H9 (cell line): Measurements from ENCODE around the gene ARL17B. TPM values are rescaled to one million over a fixed set of nuclear protein-coding genes. Genes with fewer than 3 reads are reported as not detected.
A peak's percentile ranks its signal among the peaks of the same experiment; 100 is the strongest.
"Not testable (repeated sequence)": the region's sequence is repeated elsewhere in the genome, so short reads cannot be mapped to it uniquely, and the experiment has no call there.

ENCODE experiments used
- DNase-seq: peaks from one replicate; pipeline ENCODE4 v3.0.0-alpha.2; 2017
- H2AFZ ChIP-seq: one replicate; pipeline ENCODE4 v1.6.1; 2013; ENCODE audit warnings: mild to moderate bottlenecking, low read length, control low read depth, moderate library complexity
- H2AK5ac ChIP-seq: 2 replicates; pipeline ENCODE4 v1.6.1; 2013; ENCODE audit warnings: low read length, control low read depth, mixed read lengths; ENCODE audit not compliant: insufficient read length
- H2BK120ac ChIP-seq: one replicate; pipeline ENCODE4 v1.6.1; 2013; ENCODE audit warnings: low read depth, mild to moderate bottlenecking, low read length, control low read depth, inconsistent platforms; ENCODE audit not compliant: poor library complexity, severe bottlenecking
- H2BK12ac ChIP-seq: 2 replicates; pipeline ENCODE4 v1.6.1; 2013; ENCODE audit warnings: low read length, control low read depth, mixed read lengths, low read depth; ENCODE audit not compliant: insufficient read length
- H2BK15ac ChIP-seq: 2 replicates; pipeline ENCODE4 v1.6.1; 2013; ENCODE audit warnings: low read depth, low read length, control low read depth
- H2BK20ac ChIP-seq: one replicate; pipeline ENCODE4 v1.6.1; 2013; ENCODE audit warnings: low read depth, mild to moderate bottlenecking, low read length, control low read depth, inconsistent platforms; ENCODE audit not compliant: poor library complexity, severe bottlenecking
- H2BK5ac ChIP-seq: 2 replicates; pipeline ENCODE4 v1.6.1; 2013; ENCODE audit warnings: low read length, control low read depth, mixed read lengths; ENCODE audit not compliant: insufficient read length
- H3K14ac ChIP-seq: 2 replicates; pipeline ENCODE4 v1.6.1; 2013; ENCODE audit warnings: low read length, control low read depth; ENCODE audit not compliant: insufficient read depth
- H3K18ac ChIP-seq: 2 replicates; pipeline ENCODE4 v1.6.1; 2013; ENCODE audit warnings: low read depth, mild to moderate bottlenecking, mixed read lengths, low read length, control low read depth; ENCODE audit not compliant: insufficient read length
- H3K23ac ChIP-seq: 2 replicates; pipeline ENCODE4 v1.6.1; 2013; ENCODE audit warnings: low read length, control low read depth, mixed read lengths, low read depth; ENCODE audit not compliant: insufficient read length
- H3K23me2 ChIP-seq: 2 replicates; pipeline ENCODE4 v1.6.1; 2013; ENCODE audit warnings: low read depth, mild to moderate bottlenecking, mixed read lengths, low read length, control low read depth; ENCODE audit not compliant: insufficient read length, poor library complexity, severe bottlenecking
- H3K27ac ChIP-seq: 2 replicates; pipeline ENCODE4 v1.5.1; 2013; ENCODE audit warnings: low read length, control low read depth, mixed read lengths, low read depth; ENCODE audit not compliant: insufficient read length
- H3K27me3 ChIP-seq: 2 replicates; pipeline ENCODE4 v1.6.1; 2013; ENCODE audit warnings: low read length, control low read depth, inconsistent platforms; ENCODE audit not compliant: insufficient read depth
- H3K4ac ChIP-seq: 2 replicates; pipeline ENCODE4 v1.6.1; 2013; ENCODE audit warnings: low read depth, mild to moderate bottlenecking, control low read depth, inconsistent platforms, low read length, moderate library complexity
- H3K4me1 ChIP-seq: 2 replicates; pipeline ENCODE4 v1.6.1; 2013; ENCODE audit warnings: low read length, control low read depth, inconsistent platforms; ENCODE audit not compliant: insufficient read depth
- H3K4me2 ChIP-seq: 2 replicates; pipeline ENCODE4 v1.6.1; 2013; ENCODE audit warnings: low read length, control low read depth, mixed read lengths; ENCODE audit not compliant: insufficient read length, insufficient read depth
- H3K56ac ChIP-seq: 2 replicates; pipeline ENCODE4 v1.6.1; 2013; ENCODE audit warnings: low read depth, mild to moderate bottlenecking, mixed read lengths, low read length, control low read depth; ENCODE audit not compliant: insufficient read length
- H3K79me1 ChIP-seq: 2 replicates; pipeline ENCODE4 v1.6.1; 2013; ENCODE audit warnings: low read depth, mild to moderate bottlenecking, moderate library complexity, low read length, control low read depth, inconsistent platforms; ENCODE audit not compliant: insufficient read depth, poor library complexity, severe bottlenecking
- H3K79me2 ChIP-seq: 2 replicates; pipeline ENCODE4 v1.6.1; 2013; ENCODE audit warnings: low read length, control low read depth, inconsistent platforms; ENCODE audit not compliant: insufficient read depth
- H3K9ac ChIP-seq: 2 replicates; pipeline ENCODE4 v1.6.1; 2013; ENCODE audit warnings: low read length, control low read depth, mixed read lengths; ENCODE audit not compliant: insufficient read length; ENCODE audit errors: extremely low read depth
- H3K9me3 ChIP-seq: one replicate; pipeline ENCODE4 v1.6.1; 2013; ENCODE audit warnings: low read depth, low read length, inconsistent platforms; ENCODE audit not compliant: control insufficient read depth
- H3T11ph ChIP-seq: one replicate; pipeline ENCODE4 v1.6.1; 2013; ENCODE audit warnings: mild to moderate bottlenecking, low read length, control low read depth, inconsistent platforms
- H4K20me1 ChIP-seq: one replicate; pipeline ENCODE4 v1.6.1; 2013; ENCODE audit not compliant: control insufficient read depth, insufficient read length, insufficient read depth
- H4K5ac ChIP-seq: 2 replicates; pipeline ENCODE4 v1.6.1; 2013; ENCODE audit warnings: low read depth, mild to moderate bottlenecking, mixed read lengths, low read length, control low read depth; ENCODE audit not compliant: insufficient read length
- H4K8ac ChIP-seq: replicated peaks from 2 replicates; pipeline ENCODE4 v1.6.1; 2013; ENCODE audit warnings: low read length, control low read depth, mixed read lengths, low read depth; ENCODE audit not compliant: insufficient read length
- H4K91ac ChIP-seq: 2 replicates; pipeline ENCODE4 v1.6.1; 2013; ENCODE audit warnings: low read depth, mild to moderate bottlenecking, moderate library complexity, mixed read lengths, low read length, control low read depth; ENCODE audit not compliant: insufficient read length
- H3K27ac Mint-ChIP-seq, 3 experiments: 2 replicates in 2 of 3; 3 replicates in 1 of 3; pipeline ENCODE4 v1.8.0; 2020 to 2021; ENCODE audit warnings: mixed read lengths in 3 of 3, mild to moderate bottlenecking in 1 of 3, moderate library complexity in 1 of 3
- H3K27me3 Mint-ChIP-seq: 2 replicates; pipeline ENCODE4 v1.8.0; 2021; ENCODE audit warnings: low read depth, mild to moderate bottlenecking, moderate library complexity, mixed read lengths
- H3K36me3 Mint-ChIP-seq, 3 experiments: 2 replicates in 2 of 3; 3 replicates in 1 of 3; pipeline ENCODE4 v1.8.0; 2020 to 2021; ENCODE audit warnings: low read depth in 3 of 3, mixed read lengths in 3 of 3; ENCODE audit not compliant: insufficient read depth in 1 of 3
- H3K4me1 Mint-ChIP-seq, 2 experiments: 2 replicates each; pipeline ENCODE4 v1.8.0; 2020; ENCODE audit warnings: mixed read lengths in 2 of 2
- H3K4me3 Mint-ChIP-seq, 2 experiments: 2 replicates in 1 of 2; 3 replicates in 1 of 2; pipeline ENCODE4 v1.8.0; 2020 to 2021; ENCODE audit warnings: mild to moderate bottlenecking in 2 of 2, mixed read lengths in 2 of 2, moderate library complexity in 1 of 2
- H3K9me3 Mint-ChIP-seq, 2 experiments: 2 replicates in 1 of 2; 3 replicates in 1 of 2; pipeline ENCODE4 v1.8.0; 2020; ENCODE audit warnings: mild to moderate bottlenecking in 2 of 2, mixed read lengths in 2 of 2, moderate library complexity in 1 of 2
- CTCF ChIP-seq: fragments of 200-600 bp; sonication (generic); conservative IDR thresholded peaks from 3 replicates; pipeline ENCODE4 v1.8.0; 2021; ENCODE audit warnings: antibody characterized with exemption, mild to moderate bottlenecking
- WGBS: extraction: QIAGEN DNeasy Blood & Tissue Kit; methylation state at CpG from one replicate; pipeline ENCODE4 v1.1.7; 2013; ENCODE audit warnings: missing lambda C conversion rate, low lambda C conversion rate, mixed read lengths; ENCODE audit not compliant: insufficient read length; ENCODE audit errors: extremely low coverage; 5-methylcytosine and 5-hydroxymethylcytosine counted together
- total RNA-seq: library from RNA; stranded (reverse); gene quantifications from 2 replicates; pipeline ENCODE4 v1.2.1, GENCODE V29; 2021

Gene ARL17B
- total RNA-seq, 1 experiment from 2014 or later = 10.8 TPM

GRCh38 chr17:46286764-46287221, 74.8 kb downstream of the ARL17B start:
- H3K4ac ChIP-seq, H3K9me3 ChIP-seq, H2BK5ac ChIP-seq, H2AFZ ChIP-seq, H3K79me2 ChIP-seq, H3K27ac ChIP-seq, H4K8ac ChIP-seq, H4K5ac ChIP-seq, H3K4me2 ChIP-seq, H4K91ac ChIP-seq, H2BK20ac ChIP-seq, H3T11ph ChIP-seq, H3K18ac ChIP-seq, H3K79me1 ChIP-seq, H2BK120ac ChIP-seq, H3K23me2 ChIP-seq, H2AK5ac ChIP-seq, H3K27me3 Mint-ChIP-seq, H2BK15ac ChIP-seq, H3K23ac ChIP-seq, H3K9me3 Mint-ChIP-seq, H3K27ac Mint-ChIP-seq, H3K9ac ChIP-seq, H3K4me1 ChIP-seq, H3K14ac ChIP-seq, H4K20me1 ChIP-seq, H3K4me3 Mint-ChIP-seq, H3K36me3 Mint-ChIP-seq, H2BK12ac ChIP-seq, H3K27me3 ChIP-seq, H3K56ac ChIP-seq: not testable (repeated sequence)
- TF ChIP-seq CTCF = peak; percentile 87
- peaks cover 15 to 17% of the 10 kb centered on the region in 2 experiments for H3K4me1 Mint-ChIP-seq
- no CpG with 5 or more reads among the region's 3 CpGs for WGBS
- peak; percentile 62 for DNase-seq

- H2BK15ac ChIP-seq, H4K8ac ChIP-seq, H4K5ac ChIP-seq, H3K4ac ChIP-seq, H3K9ac ChIP-seq, H3K27me3 ChIP-seq, H3K79me1 ChIP-seq, H2BK20ac ChIP-seq, H3K27ac ChIP-seq, H2AFZ ChIP-seq, H3K9me3 Mint-ChIP-seq, H2AK5ac ChIP-seq, H3K79me2 ChIP-seq, H3K36me3 Mint-ChIP-seq, H4K20me1 ChIP-seq, H3K18ac ChIP-seq, H3K27me3 Mint-ChIP-seq, H3T11ph ChIP-seq, H2BK120ac ChIP-seq, H4K91ac ChIP-seq, H3K56ac ChIP-seq, DNase-seq, H2BK12ac ChIP-seq, H3K14ac ChIP-seq, H3K9me3 ChIP-seq, H3K4me2 ChIP-seq, H3K23ac ChIP-seq, H3K23me2 ChIP-seq, H3K4me1 ChIP-seq, H3K4me3 Mint-ChIP-seq, H3K27ac Mint-ChIP-seq: not testable (repeated sequence)
- peak overlapping the region; percentile 83 for H2BK5ac ChIP-seq
- WGBS = no CpG with 5 or more reads among the region's 2 CpGs
- H3K4me1 Mint-ChIP-seq = peaks cover 10 to 14% of the 10 kb centered on the region in 2 experiments
Observed at GRCh38 chr17:46285500-46285899, 76.1 kb downstream of the ARL17B start.
